WERI-Rb-1 (cell line): Measurements from ENCODE around the gene TRMO.

Experiments used
- DNase-seq: peaks from one replicate; pipeline ENCODE4 v3.0.0-alpha.2; 2020
- H3K27ac ChIP-seq: fragments of 250-450 bp; sonication (Bioruptor Pico); 2 replicates; pipeline ENCODE4 v1.5.1; 2020; ENCODE audit warnings: mild to moderate bottlenecking, moderate library complexity
- H3K27me3 ChIP-seq: fragments of 250-450 bp; sonication (Bioruptor Pico); 2 replicates; pipeline ENCODE4 v1.5.1; 2021; ENCODE audit warnings: mild to moderate bottlenecking, low read depth, moderate library complexity; ENCODE audit not compliant: insufficient read depth, severe bottlenecking
- H3K36me3 ChIP-seq: fragments of 250-450 bp; sonication (Bioruptor Pico); 2 replicates; pipeline ENCODE4 v1.5.1; 2020; ENCODE audit warnings: mild to moderate bottlenecking, moderate library complexity
- H3K4me3 ChIP-seq: 2 replicates; pipeline ENCODE4 v1.5.1; 2011; ENCODE audit warnings: low read depth, mild to moderate bottlenecking, control low read depth, low read length
- H3K9me3 ChIP-seq: fragments of 250-450 bp; sonication (Bioruptor Pico); 2 replicates; pipeline ENCODE4 v1.5.1; 2021; ENCODE audit warnings: mild to moderate bottlenecking, moderate library complexity; ENCODE audit not compliant: severe bottlenecking
- CTCF ChIP-seq: IDR thresholded peaks from 2 replicates; pipeline ENCODE4 v1.5.1; 2011; ENCODE audit warnings: low read depth, mild to moderate bottlenecking, control low read depth, inconsistent platforms, low read length

TRMO gene

GRCh38 chr9:97910357-97910756 lies 11.9 kb downstream of the TRMO start:
- Histone ChIP-seq H3K9me3 (no peaks in the 10 kb centered on the region), H3K27me3 (no peaks in the 10 kb centered on the region), H3K4me3 (no peak overlapping the region), H3K36me3 (peaks cover 43% of the 10 kb centered on the region), H3K27ac (peak overlapping the region; percentile 77)
- DNase-seq, result no peak
- TF ChIP-seq CTCF, result no peak

- Histone ChIP-seq H3K27me3 (no peaks in the 10 kb centered on the region), H3K4me3 (no peak overlapping the region), H3K36me3 (peaks cover 47% of the 10 kb centered on the region), H3K9me3 (no peaks in the 10 kb centered on the region), H3K27ac (no peak overlapping the region)
- no peak for DNase-seq
- TF ChIP-seq CTCF, result no peak
Observed at GRCh38 chr9:97908705-97909104, 13.6 kb downstream of the TRMO start.

- no peak for TF ChIP-seq CTCF
- no peaks in the 10 kb centered on the region for H3K9me3 ChIP-seq
- H3K36me3 ChIP-seq, result peaks cover 42% of the 10 kb centered on the region
- no peak for DNase-seq
- H3K4me3 ChIP-seq, result no peak overlapping the region
- H3K27ac ChIP-seq, result no peak overlapping the region
- H3K27me3 ChIP-seq, result no peaks in the 10 kb centered on the region
Observed at GRCh38 chr9:97907632-97908031, 14.7 kb downstream of the TRMO start.

- no peaks in the 10 kb centered on the region for H3K9me3 ChIP-seq
- TF ChIP-seq CTCF, result no peak
- no peak for DNase-seq
- peaks cover 41% of the 10 kb centered on the region for H3K36me3 ChIP-seq
- H3K4me3 ChIP-seq, result no peak overlapping the region
- H3K27me3 ChIP-seq, result no peaks in the 10 kb centered on the region
- H3K27ac ChIP-seq, result no peak overlapping the region
Observed at GRCh38 chr9:97907046-97907445, 15.3 kb downstream of the TRMO start.

GRCh38 chr9:97906236-97906831 lies 16.0 kb downstream of the TRMO start:
- Histone ChIP-seq H3K27me3 (no peaks in the 10 kb centered on the region), H3K4me3 (no peak overlapping the region), H3K9me3 (no peaks in the 10 kb centered on the region), H3K36me3 (peaks cover 41% of the 10 kb centered on the region), H3K27ac (no peak overlapping the region)
- DNase-seq, result no peak
- no peak for TF ChIP-seq CTCF

GRCh38 chr9:97905228-97905627 lies 17.1 kb downstream of the TRMO start:
- Histone ChIP-seq H3K9me3 (no peaks in the 10 kb centered on the region), H3K27me3 (no peaks in the 10 kb centered on the region), H3K4me3 (no peak overlapping the region), H3K36me3 (peaks cover 43% of the 10 kb centered on the region), H3K27ac (no peak overlapping the region)
- no peak for TF ChIP-seq CTCF
- no peak for DNase-seq
